IPS DF 6.9 (cell line): ENCODE results near the gene CINP.
"Not testable (repeated sequence)": the region's sequence is repeated elsewhere in the genome, so short reads cannot be mapped to it uniquely, and the experiment has no call there.

Experiments
- DNase-seq: peaks from one replicate; pipeline ENCODE4 v3.0.0-alpha.2; 2013; ENCODE audit warnings: low read depth, low spot score
- H3K27ac ChIP-seq: one replicate; pipeline ENCODE4 v1.5.1; 2013; ENCODE audit warnings: low read length, control low read depth
- H3K27me3 ChIP-seq: 2 replicates; pipeline ENCODE4 v1.6.1; 2013; ENCODE audit warnings: mild to moderate bottlenecking, low read length; ENCODE audit not compliant: control insufficient read depth, insufficient read depth
- H3K36me3 ChIP-seq: 2 replicates; pipeline ENCODE4 v1.6.1; 2013; ENCODE audit warnings: low read length; ENCODE audit not compliant: control insufficient read depth, insufficient read depth
- H3K4me1 ChIP-seq: 2 replicates; pipeline ENCODE4 v1.6.1; 2013; ENCODE audit warnings: low read length; ENCODE audit not compliant: control insufficient read depth, insufficient read depth
- H3K4me3 ChIP-seq: 2 replicates; pipeline ENCODE4 v1.5.1; 2013; ENCODE audit warnings: mild to moderate bottlenecking, low read length
- H3K9me3 ChIP-seq: 2 replicates; pipeline ENCODE4 v1.6.1; 2013; ENCODE audit warnings: low read length, inconsistent platforms; ENCODE audit not compliant: control insufficient read depth, insufficient read depth
- WGBS: extraction: QIAGEN DNeasy Blood & Tissue Kit; methylation state at CpG from one replicate; pipeline ENCODE4 v1.1.7; 2013; ENCODE audit warnings: mixed read lengths, missing lambda C conversion rate; ENCODE audit not compliant: insufficient read length, insufficient coverage; 5-methylcytosine and 5-hydroxymethylcytosine counted together

CINP gene

GRCh38 chr14:102315121-102315520 lies 47.6 kb downstream of the CINP start:
- DNase-seq, result no peak
- Histone ChIP-seq H3K4me3 (no peak overlapping the region), H3K27me3 (no peaks in the 10 kb centered on the region; the same call in 1 of the 2 replicates), H3K36me3 (no peaks in the 10 kb centered on the region; the same call in 1 of the 2 replicates), H3K4me1 (no peaks in the 10 kb centered on the region; the same call in 1 of the 2 replicates), H3K9me3 (no peaks in the 10 kb centered on the region), H3K27ac (no peak overlapping the region)
- no CpG with 5 or more reads among the region's 6 CpGs for WGBS

GRCh38 chr14:102314242-102315011 lies 48.3 kb downstream of the CINP start:
- Histone ChIP-seq H3K4me1 (no peaks in the 10 kb centered on the region; the same call in 1 of the 2 replicates), H3K27me3 (no peaks in the 10 kb centered on the region; the same call in 1 of the 2 replicates), H3K27ac (no peak overlapping the region), H3K36me3 (no peaks in the 10 kb centered on the region), H3K4me3 (peak overlapping the region; percentile 73), H3K9me3 (no peaks in the 10 kb centered on the region)
- no CpG with 5 or more reads among the region's 52 CpGs for WGBS
- DNase-seq, result no peak

- Histone ChIP-seq H3K36me3 (no peaks in the 10 kb centered on the region), H3K4me3 (peak within 1 kb of the TSS; percentile 75; the same call in 1 of the 2 replicates), H3K27ac (no peak within 1 kb of the TSS), H3K27me3 (no peaks in the 10 kb centered on the region), H3K4me1 (no peaks in the 10 kb centered on the region), H3K9me3 (no peaks in the 10 kb centered on the region)
- DNase-seq, result peak; percentile 96
- WGBS, result no CpG with 5 or more reads among the region's 53 CpGs
These were observed 57.8 kb downstream of the CINP start, which contains the start of gene MOK for GRCh38 chr14:102304611-102305506. MOK (minus strand) TSS chr14:102305164; CDS start chr14:102304968, 196 bp downstream.

- no CpG with 5 or more reads among the region's 3 CpGs for WGBS
- no peak for DNase-seq
- Histone ChIP-seq H3K27me3 (no peaks in the 10 kb centered on the region), H3K27ac (no peak overlapping the region), H3K4me3 (no peak overlapping the region), H3K36me3 (no peaks in the 10 kb centered on the region), H3K4me1 (no peaks in the 10 kb centered on the region), H3K9me3 (no peaks in the 10 kb centered on the region)
These were observed 59.0 kb downstream of the CINP start for GRCh38 chr14:102303664-102304063.

GRCh38 chr14:102298303-102299070 lies 64.2 kb downstream of the CINP start:
- H3K36me3 ChIP-seq, H3K27me3 ChIP-seq, H3K27ac ChIP-seq, DNase-seq, H3K9me3 ChIP-seq, H3K4me3 ChIP-seq, H3K4me1 ChIP-seq: not testable (repeated sequence)
- no CpG with 5 or more reads among the region's 12 CpGs for WGBS
